HG03097 (cell line): Measurements from ENCODE around the gene SLC66A1.

ENCODE experiments used
- ATAC-seq: cut with Tn5 transposase; IDR thresholded peaks from one replicate; pipeline ENCODE4 v1.9.1; 2021; ENCODE audit not compliant: unreplicated experiment, low FRiP score

Gene SLC66A1

DNA sequence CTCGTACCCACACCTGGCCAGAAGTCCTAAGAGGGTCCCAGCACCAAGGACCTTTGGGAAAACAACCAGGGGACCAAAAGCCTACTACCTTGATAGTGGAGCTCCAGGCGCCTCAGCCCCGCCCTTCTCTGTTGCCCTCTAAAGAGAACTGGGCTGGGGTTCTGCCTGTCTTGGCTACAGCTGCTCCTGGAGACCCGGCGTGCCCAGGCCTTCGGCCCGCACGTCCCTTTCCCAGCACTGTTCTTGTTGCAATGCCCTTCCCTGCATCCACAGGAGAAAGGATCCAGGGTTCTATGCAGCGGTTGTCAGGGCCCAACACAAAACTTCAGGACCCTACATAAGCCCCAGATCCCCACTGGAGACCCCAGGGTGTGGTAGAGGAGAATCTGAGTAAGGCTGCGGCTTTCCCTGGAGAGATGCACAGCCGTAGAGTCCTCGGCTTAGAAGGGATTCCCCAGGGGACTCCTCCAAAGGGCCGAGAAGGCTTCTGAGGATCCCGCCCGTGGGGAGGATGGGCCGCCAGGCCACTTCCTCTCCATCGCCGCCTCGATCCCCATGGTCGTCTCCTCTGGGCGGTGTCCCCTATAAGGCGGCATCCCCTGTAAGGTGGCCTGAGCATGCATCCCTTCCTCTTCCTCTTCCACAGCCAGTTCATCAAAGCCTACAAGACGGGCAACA, 12.0 kb downstream of the SLC66A1 start:
- ATAC-seq = no peak

DNA sequence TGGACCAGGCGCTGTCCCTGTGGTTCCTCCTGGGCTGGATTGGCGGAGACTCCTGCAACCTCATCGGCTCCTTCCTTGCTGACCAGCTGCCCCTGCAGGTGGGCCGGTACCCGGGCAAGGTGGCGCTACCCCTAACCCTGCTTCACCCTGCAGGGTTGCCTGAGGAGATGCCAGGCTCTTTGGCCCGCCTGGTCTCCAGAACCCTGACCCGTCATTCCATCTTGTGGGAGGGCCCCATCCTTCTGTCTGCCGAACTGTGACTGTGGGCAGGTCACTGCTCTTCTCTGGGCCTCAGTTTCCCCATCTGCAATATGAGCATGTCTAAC, 12.5 kb downstream of the SLC66A1 start:
- no peak for ATAC-seq

DNA sequence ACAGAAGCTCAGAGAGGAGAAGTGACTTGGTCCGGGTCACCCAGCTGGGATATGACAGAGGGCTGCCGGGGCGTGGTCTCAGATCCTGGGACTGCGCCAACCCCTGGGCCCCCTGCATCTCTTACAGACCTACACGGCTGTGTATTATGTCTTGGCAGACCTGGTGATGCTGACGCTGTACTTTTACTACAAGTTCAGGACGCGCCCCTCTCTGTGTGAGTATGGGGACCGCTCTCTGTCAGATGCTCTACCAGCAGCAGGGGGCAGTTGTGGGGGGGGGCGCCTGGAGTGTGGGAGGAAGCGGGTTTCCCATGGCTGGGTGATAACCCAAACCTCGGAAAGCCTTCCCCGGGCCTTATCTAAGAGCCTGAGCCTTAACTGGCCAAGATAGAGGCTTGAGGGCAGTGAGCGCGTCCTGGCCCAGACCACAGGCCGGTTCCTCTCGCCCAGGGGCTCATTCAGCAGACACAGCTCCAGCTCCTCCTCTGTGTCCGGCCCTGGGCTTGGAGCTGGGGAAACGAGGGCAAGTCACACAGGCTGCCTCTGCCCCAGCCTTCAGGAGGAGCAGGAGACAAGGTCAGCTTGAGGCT, 13.3 kb downstream of the SLC66A1 start:
- no peak for ATAC-seq

- ATAC-seq = no peak
These were observed 14.0 kb downstream of the SLC66A1 start for GRCh38 chr1:19325958-19326747.

GRCh38 chr1:19326748-19327065, 14.6 kb downstream of the SLC66A1 start:
- no peak for ATAC-seq

DNA sequence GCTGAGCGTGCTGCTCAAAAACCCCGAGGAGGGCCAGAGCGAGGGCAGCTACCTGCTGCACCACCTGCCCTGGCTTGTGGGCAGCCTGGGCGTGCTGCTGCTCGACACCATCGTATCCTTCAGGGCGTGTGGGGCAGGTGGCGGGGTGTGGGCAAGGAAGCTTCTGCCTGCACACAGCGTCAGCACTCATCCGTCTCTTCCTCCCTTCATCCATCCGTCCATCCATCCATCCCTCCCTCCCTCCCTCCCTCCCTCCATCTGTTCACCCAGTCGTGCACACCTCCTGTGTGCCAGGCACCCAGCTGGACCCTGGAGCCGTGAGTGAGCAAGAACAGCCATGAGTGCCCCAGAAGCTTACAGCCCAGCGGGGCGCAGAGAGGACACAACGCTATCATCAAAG, 15.2 kb downstream of the SLC66A1 start:
- ATAC-seq = no peak

- no peak for ATAC-seq
These were observed 15.6 kb downstream of the SLC66A1 start for GRCh38 chr1:19327736-19328135.

GRCh38 chr1:19328486-19328885, 16.4 kb downstream of the SLC66A1 start:
- no peak for ATAC-seq

GRCh38 chr1:19329188-19329587, 17.1 kb downstream of the SLC66A1 start:
- ATAC-seq = no peak

DNA sequence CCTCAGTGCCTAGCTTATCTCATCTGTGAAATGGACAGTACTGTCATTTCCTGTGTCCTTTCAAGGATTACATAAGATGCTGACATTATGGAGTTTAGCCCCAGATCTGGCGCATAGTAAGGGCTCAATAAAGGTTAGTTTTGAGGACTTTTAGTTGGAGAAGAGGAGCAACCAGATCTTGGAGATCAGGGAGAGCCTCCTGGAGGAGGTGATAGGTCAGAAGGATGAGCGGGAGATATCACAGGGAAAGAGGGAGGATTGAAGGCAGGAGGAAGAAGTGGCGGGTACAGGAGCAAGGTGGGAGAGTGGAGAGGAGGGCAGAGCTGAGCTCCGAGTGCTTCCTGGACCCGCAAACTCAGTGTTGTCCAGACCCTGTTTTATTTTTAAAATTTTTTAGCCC, 17.5 kb downstream of the SLC66A1 start:
- ATAC-seq = no peak

DNA sequence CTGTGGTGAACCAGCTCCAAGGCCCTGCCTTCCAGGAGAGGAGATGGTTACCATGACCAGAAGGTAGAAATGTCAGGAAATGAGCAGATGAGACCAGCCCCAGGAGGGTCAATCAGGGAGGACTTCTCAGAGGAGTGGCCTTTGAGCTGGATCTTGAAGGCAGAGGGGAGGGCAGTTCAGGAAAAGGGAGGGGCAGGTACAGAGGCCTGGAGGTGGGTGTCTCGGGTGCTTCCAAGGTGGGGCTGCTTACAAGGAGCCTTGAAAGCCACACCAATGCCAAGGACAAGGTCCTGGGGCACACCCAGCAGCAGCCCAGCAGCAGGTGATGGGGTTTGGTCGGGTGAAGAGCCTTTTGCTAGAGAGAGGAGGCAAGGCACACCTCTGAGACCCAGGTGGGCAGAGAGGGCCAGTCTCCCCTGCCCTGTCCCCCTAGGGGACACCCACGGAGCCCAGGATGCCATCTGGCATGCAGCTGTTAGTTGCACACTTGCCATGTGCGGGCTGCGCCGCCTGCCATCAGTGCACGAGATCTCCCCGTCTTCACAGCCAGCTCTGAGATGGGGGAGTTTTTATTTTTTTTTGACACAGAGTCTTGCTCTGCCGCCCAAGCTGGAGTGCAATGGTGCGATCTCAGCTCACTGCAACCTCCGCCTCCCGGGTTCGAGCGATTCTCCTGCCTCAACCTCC, 18.5 kb downstream of the SLC66A1 start:
- ATAC-seq = no peak

- no peak for ATAC-seq
These were observed 19.2 kb downstream of the SLC66A1 start for GRCh38 chr1:19331262-19331878.

- no peak for ATAC-seq
These were observed 20.7 kb downstream of the SLC66A1 start for GRCh38 chr1:19332832-19333231.

DNA sequence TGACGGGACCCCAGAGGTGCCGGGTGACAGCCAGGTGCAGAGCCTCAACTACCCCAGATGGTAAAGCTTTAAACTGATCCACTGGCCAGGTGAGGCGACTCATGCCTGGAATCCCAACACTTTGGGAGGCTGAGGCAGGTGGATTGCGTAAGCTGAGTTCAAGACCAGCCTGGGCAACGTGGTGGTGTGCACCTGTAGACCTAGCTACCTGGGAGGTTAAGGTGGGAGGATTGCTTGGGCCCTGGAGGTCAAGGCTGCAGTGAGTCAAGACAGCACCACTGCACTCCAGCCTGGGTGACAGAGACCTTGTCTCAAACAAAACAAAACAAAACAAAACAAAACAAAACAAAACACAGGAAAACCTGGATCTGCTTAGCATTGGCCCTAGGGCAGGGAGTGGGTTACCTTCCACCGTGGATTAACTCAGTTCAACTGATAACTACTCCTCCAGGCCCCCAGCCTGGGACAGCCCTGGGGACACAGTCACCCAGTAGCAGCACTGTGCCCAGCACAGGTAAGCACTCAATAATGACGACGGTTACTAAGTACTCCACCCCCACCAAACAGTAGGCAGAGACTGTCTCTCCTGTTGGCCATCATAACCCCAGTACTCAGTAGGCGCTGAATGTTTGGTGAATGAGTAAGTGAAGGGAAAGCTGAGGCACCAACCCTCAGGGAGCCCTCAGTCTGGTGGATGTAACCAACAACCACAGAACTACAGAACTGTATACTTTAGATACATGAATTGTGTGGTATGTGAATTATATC, 21.6 kb downstream of the SLC66A1 start:
- ATAC-seq = no peak

DNA sequence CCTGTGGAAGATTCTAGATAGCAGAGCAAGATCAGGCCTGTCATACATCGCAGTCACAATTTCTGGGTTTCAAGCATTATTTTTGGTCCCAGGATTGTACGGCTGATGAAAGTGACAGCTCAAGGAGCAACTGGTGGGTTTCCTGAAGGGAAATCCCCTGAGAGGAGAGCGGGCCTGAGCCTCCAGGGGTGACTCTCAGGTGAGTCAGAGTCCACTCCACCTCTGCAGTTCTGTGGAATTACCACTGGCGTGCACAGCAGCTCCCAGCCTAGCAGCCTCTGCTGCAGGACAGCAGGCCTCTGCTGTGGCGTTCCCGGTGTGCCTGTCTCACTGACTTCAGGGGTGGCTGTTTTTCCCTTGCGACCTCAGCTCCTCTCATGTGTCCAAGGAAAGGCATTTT, 24.4 kb downstream of the SLC66A1 start:
- no peak for ATAC-seq

GRCh38 chr1:19337289-19337688, 25.2 kb downstream of the SLC66A1 start:
- ATAC-seq = no peak

- no peak for ATAC-seq
These were observed 26.2 kb downstream of the SLC66A1 start for GRCh38 chr1:19338323-19338762.

- ATAC-seq = no peak
These were observed 27.2 kb downstream of the SLC66A1 start for GRCh38 chr1:19339214-19339861.

DNA sequence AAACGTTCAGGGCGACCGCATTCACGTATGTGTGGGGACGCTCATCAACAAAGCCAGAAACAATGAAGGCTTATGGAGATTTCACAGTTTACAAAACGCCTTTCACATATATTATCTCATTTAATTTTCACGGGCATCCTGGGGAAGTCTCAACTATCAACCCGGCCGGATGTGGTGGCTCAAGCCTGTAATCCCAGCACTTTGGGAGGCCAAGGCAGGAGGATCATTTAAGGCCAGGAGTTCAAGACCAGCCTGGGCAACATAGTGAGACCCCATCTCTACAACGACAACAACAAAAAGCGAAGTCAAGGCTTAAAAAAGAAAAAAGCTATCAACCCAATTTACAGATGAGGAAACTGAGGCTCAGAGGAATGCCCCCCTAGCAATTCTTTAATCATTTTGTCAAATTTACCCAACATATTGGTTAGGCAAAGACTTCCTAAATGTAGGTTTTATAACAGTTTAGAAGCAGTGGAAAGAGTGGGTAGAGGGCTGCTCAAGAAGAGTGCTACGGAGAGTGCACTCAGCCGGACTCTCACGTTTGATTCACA, 28.3 kb downstream of the SLC66A1 start:
- ATAC-seq = no peak
